ENCODE measurements around the gene EPX. TPM values are rescaled to one million over a fixed set of nuclear protein-coding genes. Genes with fewer than 3 reads are reported as not detected.

Gene EPX
- polyA plus RNA-seq, 1 experiment = not detected

- H3K4me3 ChIP-seq (ENCODE audit: low read depth, low read length) = no peak overlapping the region
Measured at GRCh38 chr17:58232707-58233156, 40.2 kb downstream of the EPX start.

GRCh38 chr17:58233543-58233942, 41.0 kb downstream of the EPX start:
- Histone ChIP-seq H3K4me3 (ENCODE audit: low read depth, low read length) (no peak overlapping the region), H3K36me3 (ENCODE audit: control insufficient read depth, insufficient read depth, low read length) (no peaks in the 10 kb centered on the region), H3K27me3 (ENCODE audit: control insufficient read depth, insufficient read depth, low read length) (peaks cover 10% of the 10 kb centered on the region)
- ChIA-PET POLR2A (no interaction called here), CTCF (no interaction called here)
- no peak for TF ChIP-seq CTCF (IDR thresholded peaks at IDR 0.05; ENCODE audit: insufficient read depth, low read depth, low read length)
- DNase-seq (ENCODE audit: low read depth) = no peak

More at GRCh38 chr17:58232707-58233156, 40.2 kb downstream of the EPX start:
- ChIA-PET POLR2A (no interaction called here), CTCF (interaction anchor here (1.2 kb wide), 1 partner anchor 17 kb away, joined by 8 read pairs; no protein-coding TSS in a partner anchor)
- no peaks in the 10 kb centered on the region for H3K36me3 ChIP-seq (ENCODE audit: control insufficient read depth, insufficient read depth, low read length)
- H3K27me3 ChIP-seq (ENCODE audit: control insufficient read depth, insufficient read depth, low read length) = peaks cover 8% of the 10 kb centered on the region; the same call in 1 of the 2 replicates
- no peak for TF ChIP-seq CTCF (IDR thresholded peaks at IDR 0.05; ENCODE audit: insufficient read depth, low read depth, low read length)
- DNase-seq (ENCODE audit: low read depth) = no peak

GRCh38 chr17:58234512-58234911, 42.0 kb downstream of the EPX start:
- TF ChIP-seq CTCF (IDR thresholded peaks at IDR 0.05; ENCODE audit: insufficient read depth, low read depth, low read length) = no peak
- no peak for DNase-seq (ENCODE audit: low read depth)
- ChIA-PET CTCF (no interaction called here), POLR2A (no interaction called here)
- H3K27me3 ChIP-seq (ENCODE audit: control insufficient read depth, insufficient read depth, low read length) = peaks cover 12% of the 10 kb centered on the region
- H3K36me3 ChIP-seq (ENCODE audit: control insufficient read depth, insufficient read depth, low read length) = no peaks in the 10 kb centered on the region
- H3K4me3 ChIP-seq (ENCODE audit: low read depth, low read length) = no peak overlapping the region

GRCh38 chr17:58235821-58236220, 43.3 kb downstream of the EPX start:
- Histone ChIP-seq H3K4me3 (ENCODE audit: low read depth, low read length) (no peak overlapping the region), H3K36me3 (ENCODE audit: control insufficient read depth, insufficient read depth, low read length) (no peaks in the 10 kb centered on the region), H3K27me3 (ENCODE audit: control insufficient read depth, insufficient read depth, low read length) (peaks cover 17% of the 10 kb centered on the region)
- ChIA-PET CTCF (interaction anchor here (0.6 to 4.4 kb wide), 3 partner anchors 13 to 35 kb away, joined by 3 to 50 read pairs (median 4); no protein-coding TSS in a partner anchor), POLR2A (no interaction called here)
- TF ChIP-seq CTCF (IDR thresholded peaks at IDR 0.05; ENCODE audit: insufficient read depth, low read depth, low read length) = no peak
- no peak for DNase-seq (ENCODE audit: low read depth)

GRCh38 chr17:58236394-58236793, 43.9 kb downstream of the EPX start:
- peaks cover 18% of the 10 kb centered on the region for H3K27me3 ChIP-seq (ENCODE audit: control insufficient read depth, insufficient read depth, low read length)
- DNase-seq (ENCODE audit: low read depth) = no peak
- no peaks in the 10 kb centered on the region for H3K36me3 ChIP-seq (ENCODE audit: control insufficient read depth, insufficient read depth, low read length)
- ChIA-PET CTCF (interaction anchor here (1.3 to 4.4 kb wide), 3 partner anchors 12 to 403 kb away, joined by 4 to 50 read pairs (median 4); no protein-coding TSS in a partner anchor), POLR2A (no interaction called here)
- H3K4me3 ChIP-seq (ENCODE audit: low read depth, low read length) = no peak overlapping the region
- TF ChIP-seq CTCF (IDR thresholded peaks at IDR 0.05; ENCODE audit: insufficient read depth, low read depth, low read length) = no peak
